OCI-LY1 (cell line): Measurements from ENCODE around the gene C1orf56.

Experiments
- CTCF ChIP-seq: fragments of 200-600 bp; sonication (generic), shearing (Covaris generic); IDR thresholded peaks from 2 replicates; pipeline ENCODE4 v1.5.1; 2017; ENCODE audit warnings: mild to moderate bottlenecking, antibody characterized with exemption, low read length, moderate library complexity, mixed read lengths
- EZH2 ChIP-seq: fragments of 200-600 bp; sonication (generic), shearing (Covaris generic); IDR thresholded peaks from 2 replicates; pipeline ENCODE4 v1.8.0; 2017; ENCODE audit warnings: borderline replicate concordance, mixed run types, mild to moderate bottlenecking, antibody characterized with exemption, low read length, moderate library complexity, mixed read lengths

DNA sequence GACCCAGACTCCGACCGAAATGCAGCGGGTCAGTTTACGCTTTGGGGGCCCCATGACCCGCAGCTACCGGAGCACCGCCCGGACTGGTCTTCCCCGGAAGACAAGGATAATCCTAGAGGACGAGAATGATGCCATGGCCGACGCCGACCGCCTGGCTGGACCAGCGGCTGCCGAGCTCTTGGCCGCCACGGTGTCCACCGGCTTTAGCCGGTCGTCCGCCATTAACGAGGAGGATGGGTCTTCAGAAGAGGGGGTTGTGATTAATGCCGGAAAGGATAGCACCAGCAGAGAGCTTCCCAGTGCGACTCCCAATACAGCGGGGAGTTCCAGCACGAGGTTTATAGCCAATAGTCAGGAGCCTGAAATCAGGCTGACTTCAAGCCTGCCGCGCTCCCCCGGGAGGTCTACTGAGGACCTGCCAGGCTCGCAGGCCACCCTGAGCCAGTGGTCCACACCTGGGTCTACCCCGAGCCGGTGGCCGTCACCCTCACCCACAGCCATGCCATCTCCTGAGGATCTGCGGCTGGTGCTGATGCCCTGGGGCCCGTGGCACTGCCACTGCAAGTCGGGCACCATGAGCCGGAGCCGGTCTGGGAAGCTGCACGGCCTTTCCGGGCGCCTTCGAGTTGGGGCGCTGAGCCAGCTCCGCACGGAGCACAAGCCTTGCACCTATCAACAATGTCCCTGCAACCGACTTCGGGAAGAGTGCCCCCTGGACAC lies 534 bp downstream of the C1orf56 start:
- TF ChIP-seq CTCF (peak; percentile 60), EZH2 (no peak)
